Testis (tissue), 3 donors: ENCODE measurements around the gene ARL15. TPM values are rescaled to one million over a fixed set of nuclear protein-coding genes. Genes with fewer than 3 reads are reported as not detected.

Experiments
- DNase-seq: peaks from one replicate; pipeline ENCODE4 v3.0.0-alpha.2; 2019
- H3K27ac ChIP-seq, 2 donors: fragments of 200-600 bp; sonication (generic); one replicate each; pipeline ENCODE4 v1.5.1; 2019
- H3K27me3 ChIP-seq: fragments of 200-600 bp; sonication (generic); one replicate; pipeline ENCODE4 v1.5.1; 2019
- H3K36me3 ChIP-seq: fragments of 200-600 bp; sonication (generic); one replicate; pipeline ENCODE4 v1.5.1; 2017; ENCODE audit warnings: low read depth; ENCODE audit errors: missing control alignments
- H3K4me1 ChIP-seq: fragments of 200-600 bp; sonication (generic); one replicate; pipeline ENCODE4 v1.5.1; 2019
- H3K4me3 ChIP-seq, 2 donors: fragments of 200-600 bp; sonication (generic); one replicate each; pipeline ENCODE4 v1.5.1; 2017 to 2019
- H3K9me3 ChIP-seq: fragments of 200-600 bp; sonication (generic); one replicate; pipeline ENCODE4 v1.5.1; 2017
- POLR2A ChIP-seq: fragments of 450-650 bp; IDR thresholded peaks from one replicate; pipeline ENCODE4 v1.6.1; 2017; ENCODE audit warnings: antibody characterized with exemption, mild to moderate bottlenecking, moderate library complexity
- WGBS, 2 donors: methylation state at CpG; one replicate each; pipeline ENCODE4 v1.1.5; 2018; 5-methylcytosine and 5-hydroxymethylcytosine counted together
- intact Hi-C: fragments of 100-400 bp; cut with DNase I; formaldehyde crosslinking; loops from one replicate; pipeline ENCODE4 v1.15.1; 2023; ENCODE audit warnings: low total_unique reads
- polyA plus RNA-seq: library from polyadenylated mRNA; stranded (reverse); fragments of 350-450 nt; fragmentation: Illumina TruSeq; extraction: RNeasy Lipid Tissue Mini Kit (QIAGEN cat#74804); gene quantifications from one replicate; pipeline ENCODE4 v1.2.3, GENCODE V29; 2014; ENCODE audit warnings: low read depth, low replicate concordance; ENCODE audit not compliant: insufficient read depth
- total RNA-seq, 2 donors: library from RNA; depleted of rRNA; stranded (reverse); fragments of >200 nt; gene quantifications; one replicate each; pipeline ENCODE4 v1.2.3, GENCODE V29; 2016
- TF ChIP-seq, protein P1 (sequence below), 3 experiments: fragments of 450-650 bp in 2 of 3; fragments of 200-600 bp in 1 of 3; sonication (generic) in 1 of 3; IDR thresholded peaks; one replicate each; pipeline ENCODE4 v1.5.1; 2016 to 2019; ENCODE audit warnings: antibody characterized with exemption in 3 of 3, mild to moderate bottlenecking in 2 of 3, moderate library complexity in 1 of 3

ARL15 gene
- total and polyA plus RNA-seq, 3 donors from 2014 or later, result 36.6 to 88.6 (median 75.2) TPM

DNA sequence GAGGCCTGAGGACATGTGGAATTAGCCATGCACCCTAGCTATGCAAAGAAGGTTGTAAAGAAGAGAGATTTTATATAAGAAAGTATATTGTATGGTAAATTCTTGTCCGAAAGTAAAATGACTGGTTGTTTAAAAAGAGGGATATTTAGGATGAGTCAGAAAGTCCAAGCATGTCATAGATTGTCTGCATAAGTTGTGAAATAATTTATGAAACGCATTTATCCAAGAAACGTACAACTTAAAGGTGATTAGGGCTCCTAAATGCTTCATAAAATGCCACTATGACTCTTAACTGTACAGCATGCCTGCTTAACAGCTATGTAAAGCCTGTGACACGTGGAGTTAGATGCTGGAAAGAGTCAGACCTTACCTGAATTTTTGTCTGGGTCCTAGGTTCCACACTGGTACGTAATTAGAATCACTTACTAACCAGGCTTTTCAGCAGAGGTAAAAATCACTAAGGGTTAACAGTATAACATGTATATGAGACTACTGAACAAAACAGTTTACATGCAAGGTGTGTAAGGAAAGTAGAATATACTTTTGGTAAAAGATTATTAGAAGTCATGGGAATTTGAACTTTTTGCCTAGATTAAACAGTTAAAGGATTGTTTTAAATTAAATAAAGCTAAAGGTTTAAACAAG is 37.0 kb upstream of the ARL15 start:
- no peaks in the 10 kb centered on the region for H3K9me3 ChIP-seq
- no peaks in the 10 kb centered on the region for H3K36me3 ChIP-seq
- no peak overlapping the region for H3K4me3 ChIP-seq
- H3K27ac ChIP-seq, result no peak overlapping the region
- TF ChIP-seq, protein P1, sequence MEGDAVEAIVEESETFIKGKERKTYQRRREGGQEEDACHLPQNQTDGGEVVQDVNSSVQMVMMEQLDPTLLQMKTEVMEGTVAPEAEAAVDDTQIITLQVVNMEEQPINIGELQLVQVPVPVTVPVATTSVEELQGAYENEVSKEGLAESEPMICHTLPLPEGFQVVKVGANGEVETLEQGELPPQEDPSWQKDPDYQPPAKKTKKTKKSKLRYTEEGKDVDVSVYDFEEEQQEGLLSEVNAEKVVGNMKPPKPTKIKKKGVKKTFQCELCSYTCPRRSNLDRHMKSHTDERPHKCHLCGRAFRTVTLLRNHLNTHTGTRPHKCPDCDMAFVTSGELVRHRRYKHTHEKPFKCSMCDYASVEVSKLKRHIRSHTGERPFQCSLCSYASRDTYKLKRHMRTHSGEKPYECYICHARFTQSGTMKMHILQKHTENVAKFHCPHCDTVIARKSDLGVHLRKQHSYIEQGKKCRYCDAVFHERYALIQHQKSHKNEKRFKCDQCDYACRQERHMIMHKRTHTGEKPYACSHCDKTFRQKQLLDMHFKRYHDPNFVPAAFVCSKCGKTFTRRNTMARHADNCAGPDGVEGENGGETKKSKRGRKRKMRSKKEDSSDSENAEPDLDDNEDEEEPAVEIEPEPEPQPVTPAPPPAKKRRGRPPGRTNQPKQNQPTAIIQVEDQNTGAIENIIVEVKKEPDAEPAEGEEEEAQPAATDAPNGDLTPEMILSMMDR (IDR thresholded peaks at IDR 0.05), result no peak
- TF ChIP-seq POLR2A, result no peak
- no peaks in the 10 kb centered on the region for H3K27me3 ChIP-seq
- no peaks in the 10 kb centered on the region for H3K4me1 ChIP-seq
- no peak for DNase-seq
- intact Hi-C loops, result no loop called here
- 78 to 80% methylated on average over 5 of the region's 5 CpGs for WGBS, 2 donors

GRCh38 chr5:54344653-54345052 is 34.3 kb upstream of the ARL15 start:
- H3K27ac ChIP-seq, result no peak overlapping the region
- H3K27me3 ChIP-seq, result no peaks in the 10 kb centered on the region
- no peaks in the 10 kb centered on the region for H3K36me3 ChIP-seq
- no peaks in the 10 kb centered on the region for H3K4me1 ChIP-seq
- intact Hi-C loops, result no loop called here
- no peak for DNase-seq
- no peak overlapping the region for H3K4me3 ChIP-seq
- no peaks in the 10 kb centered on the region for H3K9me3 ChIP-seq
- no peak for TF ChIP-seq POLR2A
- TF ChIP-seq, protein P1 (IDR thresholded peaks at IDR 0.05), result no peak

DNA sequence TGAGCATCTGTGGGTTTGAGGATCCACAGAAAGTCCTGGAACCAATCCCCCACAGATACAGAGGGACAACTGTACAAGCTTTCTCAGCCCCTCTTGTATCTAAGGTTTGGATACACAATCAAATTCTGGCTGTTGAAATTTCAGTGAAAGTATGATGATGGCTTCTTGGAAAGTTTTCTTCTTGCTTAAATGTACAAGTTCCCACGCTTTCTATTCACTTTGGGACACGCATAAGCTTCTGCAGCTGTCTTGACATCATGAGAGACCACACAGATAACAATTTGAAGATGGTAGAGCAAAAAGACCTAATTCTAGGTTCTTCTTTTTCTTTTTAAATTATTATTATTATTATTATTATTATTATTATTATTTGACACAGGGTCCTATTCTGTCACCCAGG is 31.6 kb upstream of the ARL15 start:
- Histone ChIP-seq H3K36me3 (no peaks in the 10 kb centered on the region), H3K27ac (no peak overlapping the region), H3K4me3 (no peak overlapping the region), H3K27me3 (no peaks in the 10 kb centered on the region), H3K9me3 (no peaks in the 10 kb centered on the region), H3K4me1 (no peaks in the 10 kb centered on the region)
- intact Hi-C loops, result no loop called here
- no peak for DNase-seq
- TF ChIP-seq, protein P1 (IDR thresholded peaks at IDR 0.05), result no peak
- TF ChIP-seq POLR2A, result no peak
- 85 to 97% methylated on average over 2 of the region's 2 CpGs for WGBS, 2 donors

DNA sequence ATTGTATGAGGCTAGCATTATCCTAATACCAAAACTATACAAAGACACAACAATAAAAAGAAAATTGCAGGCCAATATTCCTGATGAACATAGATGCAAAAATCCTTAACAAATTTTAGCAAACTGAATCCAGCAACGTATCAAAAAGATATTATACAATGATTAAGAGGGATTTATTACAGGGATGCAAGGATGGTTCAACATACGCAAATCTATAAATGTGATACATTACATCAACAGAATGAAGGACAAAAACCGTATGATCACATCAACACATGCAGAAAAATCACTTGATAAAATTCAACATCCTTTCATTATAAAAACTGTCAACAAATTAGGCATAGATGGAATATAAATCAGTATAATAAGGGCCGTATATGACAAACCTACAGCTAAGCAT is 27.1 kb upstream of the ARL15 start:
- H3K9me3 ChIP-seq, result no peaks in the 10 kb centered on the region

GRCh38 chr5:54332720-54333119 is 22.3 kb upstream of the ARL15 start:
- Histone ChIP-seq H3K36me3 (no peaks in the 10 kb centered on the region), H3K9me3 (no peaks in the 10 kb centered on the region), H3K27ac (no peak overlapping the region), H3K4me1 (no peaks in the 10 kb centered on the region), H3K4me3 (no peak overlapping the region), H3K27me3 (no peaks in the 10 kb centered on the region)
- DNase-seq, result no peak
- 48 to 54% methylated on average over 1 of the region's 1 CpG for WGBS, 2 donors
- intact Hi-C loops, result no loop called here
- TF ChIP-seq, protein P1 (IDR thresholded peaks at IDR 0.05), result no peak
- TF ChIP-seq POLR2A, result no peak

More for the DNA sequence above, 27.1 kb upstream of the ARL15 start:
- Histone ChIP-seq H3K4me1 (no peaks in the 10 kb centered on the region), H3K36me3 (no peaks in the 10 kb centered on the region), H3K4me3 (no peak overlapping the region), H3K27ac (no peak overlapping the region), H3K27me3 (no peaks in the 10 kb centered on the region)
- intact Hi-C loops, result no loop called here
- 67 to 80% methylated on average over 4 of the region's 4 CpGs for WGBS, 2 donors
- DNase-seq, result no peak
- no peak for TF ChIP-seq POLR2A
- TF ChIP-seq, protein P1 (IDR thresholded peaks at IDR 0.05), result no peak
